ENCODE results near the gene MLLT3. TPM values are rescaled to one million over a fixed set of nuclear protein-coding genes. Genes with fewer than 3 reads are reported as not detected.
"Not testable (repeated sequence)": the region's sequence is repeated elsewhere in the genome, so short reads cannot be mapped to it uniquely, and the experiment has no call there.

Gene MLLT3
- polyA plus RNA-seq, 5 donors = 21.3 to 39.8 (median 37.7) TPM

GRCh38 chr9:20598367-20598766, 23.9 kb downstream of the MLLT3 start:
- DNase-seq = no peak

DNA sequence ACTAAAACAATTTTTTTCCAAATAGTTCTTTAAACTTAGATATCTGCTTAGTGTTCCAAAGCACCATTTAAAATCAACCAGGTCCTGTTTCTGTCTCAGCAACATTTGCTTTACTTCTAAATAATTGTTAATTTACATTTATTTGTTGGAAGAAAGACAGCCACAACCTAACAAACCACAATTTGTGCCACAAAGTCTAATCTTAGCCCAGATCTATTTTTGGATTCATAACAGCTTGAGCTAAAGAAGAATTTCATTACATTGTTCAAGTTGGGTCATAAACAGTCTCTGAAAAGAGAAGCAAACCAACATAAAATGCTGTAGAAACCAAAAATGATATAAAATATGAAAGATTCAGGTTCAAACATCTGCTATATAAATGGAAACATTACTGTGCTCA, 24.4 kb downstream of the MLLT3 start:
- no peak for DNase-seq

DNA sequence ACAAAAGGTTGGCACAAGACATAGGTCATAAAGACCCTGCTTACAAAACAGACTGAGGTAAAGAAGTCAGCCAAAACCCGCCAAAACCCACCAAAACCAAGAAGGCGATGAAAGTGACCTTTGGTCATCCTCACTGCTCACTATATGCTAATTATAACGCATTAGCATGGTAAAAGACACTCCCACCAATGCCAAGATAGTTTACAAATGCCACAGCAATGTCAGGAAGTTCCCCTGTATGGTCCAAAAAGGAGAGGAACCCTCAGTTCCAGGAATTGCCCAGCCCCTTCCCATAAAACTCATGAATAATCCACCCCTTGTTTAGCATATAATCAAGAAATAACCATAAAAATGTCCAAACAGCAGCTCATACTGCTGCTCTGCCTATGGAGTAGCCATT, 27.7 kb downstream of the MLLT3 start:
- DNase-seq = no peak

GRCh38 chr9:20593537-20593936, 28.8 kb downstream of the MLLT3 start:
- peak in 1 of 2 donors; percentile 26 for DNase-seq

GRCh38 chr9:20593105-20593504, 29.2 kb downstream of the MLLT3 start:
- DNase-seq = no peak

GRCh38 chr9:20592673-20593072, 29.6 kb downstream of the MLLT3 start:
- DNase-seq = no peak

- no peak for DNase-seq
Measured at GRCh38 chr9:20591223-20591622, 31.1 kb downstream of the MLLT3 start.

DNA sequence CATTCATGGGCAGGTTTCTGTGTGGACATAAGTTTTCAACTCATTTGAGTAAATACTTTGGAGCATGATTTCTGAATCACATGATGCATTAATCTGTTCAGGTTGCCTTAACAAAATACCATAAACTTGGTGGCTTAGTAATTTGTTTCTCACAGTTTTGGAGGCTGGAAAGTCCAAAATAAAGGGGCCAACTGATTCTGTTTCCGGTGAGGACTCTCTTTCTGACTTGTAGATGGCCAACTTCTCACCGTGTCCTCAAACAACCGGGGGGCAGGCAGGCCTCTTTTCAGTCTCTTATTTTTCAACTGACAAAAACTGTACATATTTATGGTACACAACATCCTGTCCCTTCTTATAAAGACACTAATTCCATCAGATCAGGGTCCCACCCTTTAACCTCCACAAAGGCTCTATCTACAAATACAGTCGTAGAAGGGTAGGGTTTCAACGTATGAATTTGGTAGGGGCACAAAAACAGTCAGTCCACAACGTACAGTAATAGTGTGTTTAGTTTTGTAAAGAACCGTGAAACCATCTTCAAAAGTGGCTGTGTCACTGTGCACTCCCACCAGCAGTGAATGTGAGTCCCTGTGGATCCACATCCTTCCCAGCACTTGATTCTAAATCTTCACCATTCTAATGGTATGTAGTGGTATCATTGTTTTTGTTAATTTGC, 37.2 kb downstream of the MLLT3 start:
- DNase-seq = no peak

DNA sequence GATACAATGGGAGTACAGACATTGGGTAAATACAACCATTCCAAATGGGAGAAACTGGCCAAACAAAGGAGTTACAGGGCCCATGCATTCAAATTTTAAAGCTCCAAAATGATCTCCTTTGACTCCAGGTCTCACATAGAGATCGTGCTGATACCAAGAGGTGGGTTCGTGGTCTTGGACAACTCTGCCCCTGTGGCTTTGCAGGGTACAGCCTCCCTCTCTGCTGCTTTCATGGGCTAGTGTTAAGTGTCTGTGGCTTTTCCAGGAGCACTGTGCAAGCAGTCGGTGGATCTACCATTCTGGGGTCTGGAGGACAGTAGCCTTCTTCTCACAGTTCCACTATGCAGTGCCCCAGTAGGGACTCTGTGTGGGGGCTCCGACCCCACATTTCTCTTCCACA, 39.2 kb downstream of the MLLT3 start:
- DNase-seq = not testable (repeated sequence)

DNA sequence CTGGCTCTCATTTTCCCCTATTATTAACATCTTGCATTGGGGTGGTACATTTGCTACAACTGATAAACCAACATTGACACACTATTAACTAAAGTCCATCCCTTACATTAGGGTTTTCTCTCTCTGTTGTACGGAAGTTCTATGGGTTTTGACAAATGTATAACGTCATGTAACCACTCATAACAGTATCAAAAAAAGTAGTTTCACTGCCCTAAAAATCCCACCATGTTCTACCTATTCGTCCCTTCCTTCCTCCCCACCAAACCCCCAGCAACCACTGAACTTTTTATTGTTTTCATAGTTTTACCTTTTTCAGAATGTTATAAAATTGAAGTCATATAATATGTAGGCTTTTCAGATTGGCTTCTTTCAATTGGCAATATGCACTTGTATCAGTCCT, 40.1 kb downstream of the MLLT3 start:
- no peak for DNase-seq

- no peak for DNase-seq
Measured at GRCh38 chr9:20580673-20581072, 41.6 kb downstream of the MLLT3 start.

- DNase-seq = no peak
Measured at GRCh38 chr9:20579524-20580314, 42.6 kb downstream of the MLLT3 start.

DNA sequence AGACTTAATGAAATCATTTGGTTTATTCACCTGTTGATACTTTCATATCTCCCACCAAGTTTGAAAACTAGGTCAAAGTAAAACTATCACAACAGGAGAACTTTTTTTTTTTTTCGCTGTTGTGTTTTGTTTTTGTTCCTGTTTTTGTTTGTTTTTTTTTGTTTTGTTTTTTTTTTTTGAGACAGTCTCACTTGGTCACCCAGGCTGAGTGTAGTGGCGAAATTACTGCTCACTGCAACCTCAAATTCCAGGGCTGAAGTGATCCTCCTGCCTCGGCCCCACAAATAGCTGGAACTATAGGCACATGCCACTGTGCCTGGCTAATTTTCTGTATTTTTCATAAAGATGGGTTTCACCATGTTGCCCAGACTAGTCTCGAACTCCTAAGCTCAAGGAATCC, 49.3 kb downstream of the MLLT3 start:
- DNase-seq = no peak

GRCh38 chr9:20570756-20571155, 51.5 kb downstream of the MLLT3 start:
- no peak for DNase-seq

DNA sequence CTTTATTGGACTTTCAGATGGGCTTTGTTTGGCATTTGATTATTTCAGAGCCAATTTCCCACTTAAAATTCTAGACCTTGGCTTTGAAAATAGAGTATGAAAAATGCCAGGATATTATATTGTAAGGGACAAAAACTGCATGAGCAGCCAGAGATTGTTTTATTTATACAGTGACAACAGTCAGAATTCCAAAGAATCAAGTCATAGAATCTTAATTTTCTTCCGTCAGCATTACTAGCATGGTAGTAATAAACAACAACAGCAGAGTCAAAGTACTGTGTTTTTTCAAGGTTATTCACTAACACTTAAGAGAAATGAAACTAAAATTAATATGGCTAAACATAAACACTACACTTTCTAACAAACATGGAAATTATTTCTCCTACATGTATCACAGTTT, 52.2 kb downstream of the MLLT3 start:
- no peak for DNase-seq

DNA sequence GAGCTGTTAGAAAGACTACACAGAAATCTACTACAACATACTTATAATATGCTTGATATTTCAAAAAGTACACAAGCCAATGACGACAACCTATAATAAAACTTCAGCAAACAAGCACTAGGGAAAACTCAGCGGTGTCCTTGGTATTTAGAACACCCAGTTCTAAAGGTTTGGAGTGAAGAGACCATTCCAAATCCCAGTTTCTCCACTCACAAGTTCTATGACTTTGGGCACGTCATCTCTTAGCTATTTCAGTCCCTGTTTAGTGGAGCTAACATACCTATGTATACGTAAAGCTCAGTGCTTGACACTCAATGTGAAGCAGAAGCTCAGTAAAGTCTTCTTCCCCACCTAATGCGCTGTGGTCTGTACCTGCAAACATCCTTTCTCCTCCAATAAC, 52.8 kb downstream of the MLLT3 start:
- no peak for DNase-seq

GRCh38 chr9:20568400-20568799, 53.9 kb downstream of the MLLT3 start:
- DNase-seq = no peak

GRCh38 chr9:20566401-20566800, 55.9 kb downstream of the MLLT3 start:
- no peak for DNase-seq

DNA sequence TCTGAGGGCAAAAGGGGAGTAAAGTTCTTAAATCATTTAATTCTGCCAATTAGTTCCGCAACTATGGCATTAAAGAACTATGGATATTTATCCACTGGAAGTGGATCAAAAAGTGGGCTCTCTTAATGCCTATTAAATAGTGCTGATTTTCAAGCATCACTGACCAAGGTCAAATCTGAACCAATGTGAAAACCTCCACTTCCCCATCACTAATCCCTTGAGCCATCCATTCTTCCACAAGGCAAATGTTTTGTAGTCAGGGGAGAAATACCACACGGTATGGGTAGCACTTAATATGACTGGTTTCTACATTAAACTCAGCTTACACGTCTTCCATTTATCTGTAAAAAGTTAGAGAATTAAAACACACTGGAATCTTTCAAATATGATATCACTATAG, 57.6 kb downstream of the MLLT3 start:
- DNase-seq = no peak

DNA sequence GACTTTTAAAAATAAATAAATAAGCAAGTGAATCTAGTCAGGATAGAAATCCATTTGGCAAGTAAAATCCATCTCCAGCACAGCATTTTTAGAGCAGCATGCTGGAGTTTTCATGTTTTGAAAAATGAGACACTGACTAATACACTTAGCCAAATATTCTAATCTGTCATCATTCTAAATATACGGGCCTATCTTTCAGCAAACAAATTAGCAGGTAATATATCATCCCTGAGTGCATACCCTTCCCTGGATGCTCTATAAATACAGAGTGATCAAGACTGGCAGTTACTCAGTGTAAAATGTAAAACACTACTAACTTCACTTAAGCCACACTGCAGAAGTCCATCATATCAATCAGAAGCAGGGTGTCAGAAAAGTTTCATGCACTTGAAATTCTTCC, 58.4 kb downstream of the MLLT3 start:
- DNase-seq = no peak

DNA sequence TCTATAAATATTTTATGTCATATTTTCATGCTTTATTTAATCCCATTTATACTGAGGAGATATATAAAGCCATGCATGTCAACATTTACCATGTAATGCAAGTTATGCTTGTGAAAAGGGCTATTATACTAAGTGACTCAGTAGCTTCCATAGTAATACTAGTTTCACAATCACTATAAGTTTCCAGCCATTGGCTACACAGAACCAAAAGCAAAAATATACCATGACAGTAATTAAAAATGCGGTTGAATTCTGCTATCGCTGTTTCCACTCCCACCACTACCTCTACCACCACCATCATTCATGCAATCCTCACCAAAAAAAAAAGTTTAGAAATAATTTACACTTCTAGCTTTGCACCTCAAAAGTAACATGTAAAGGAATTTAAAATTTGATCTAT, 60.2 kb downstream of the MLLT3 start:
- no peak for DNase-seq

- no peak for DNase-seq
Measured at GRCh38 chr9:20561531-20561930, 60.8 kb downstream of the MLLT3 start.

DNA sequence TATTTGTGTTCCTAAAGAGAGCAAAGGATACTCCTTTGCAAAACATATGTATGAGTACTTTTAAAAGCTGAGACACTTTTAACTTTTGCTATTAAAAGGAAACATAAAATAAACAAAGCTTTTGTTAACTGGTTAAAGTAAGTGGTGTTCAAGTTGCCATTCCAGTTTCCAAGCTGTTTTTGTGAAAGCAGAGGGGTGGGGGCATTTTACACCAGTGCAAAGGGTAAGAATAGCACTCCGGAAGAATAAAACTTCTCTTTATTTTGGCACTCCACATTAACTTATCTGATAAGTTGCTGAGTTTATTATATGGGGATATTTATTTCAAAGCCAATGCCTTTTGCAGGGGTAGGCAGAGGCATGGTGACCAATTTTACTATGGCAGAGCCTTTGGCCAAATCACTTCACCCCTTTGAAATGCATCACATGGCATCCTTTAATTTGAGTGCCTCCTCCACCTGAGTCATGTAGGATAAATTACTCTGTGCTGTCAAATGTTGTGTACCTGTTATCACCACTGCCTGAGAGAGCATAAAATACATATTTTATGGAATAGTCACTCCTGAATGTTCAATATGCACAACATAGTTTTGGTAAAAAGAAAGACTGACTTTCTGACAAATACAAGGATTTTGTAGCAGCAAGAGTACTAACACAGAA, 62.9 kb downstream of the MLLT3 start:
- no peak for DNase-seq
